Chondrocyte (in vitro differentiated cells): ENCODE results near the gene EFNA1. TPM values are rescaled to one million over a fixed set of nuclear protein-coding genes. Genes with fewer than 3 reads are reported as not detected.

Experiments used
- DNase-seq: peaks from one replicate; pipeline ENCODE4 v3.0.0; 2021; ENCODE audit warnings: mixed read lengths, low spot score
- H3K27ac Mint-ChIP-seq: one replicate; pipeline ENCODE4 v1.8.0; 2021; ENCODE audit warnings: mild to moderate bottlenecking, moderate library complexity, mixed read lengths; ENCODE audit not compliant: unreplicated experiment
- H3K27me3 Mint-ChIP-seq: 2 replicates; pipeline ENCODE4 v1.8.0; 2021; ENCODE audit warnings: low read depth, mixed read lengths
- H3K36me3 Mint-ChIP-seq: 2 replicates; pipeline ENCODE4 v1.8.0; 2021; ENCODE audit warnings: low read depth, mixed read lengths
- H3K4me1 Mint-ChIP-seq: 2 replicates; pipeline ENCODE4 v1.8.0; 2021; ENCODE audit warnings: low read depth, mild to moderate bottlenecking, mixed read lengths
- H3K4me3 Mint-ChIP-seq: one replicate; pipeline ENCODE4 v1.8.0; 2021; ENCODE audit warnings: mild to moderate bottlenecking, moderate library complexity, mixed read lengths; ENCODE audit not compliant: unreplicated experiment
- H3K9me3 Mint-ChIP-seq: 2 replicates; pipeline ENCODE4 v1.8.0; 2021; ENCODE audit warnings: low read depth, mixed read lengths
- CTCF ChIP-seq: fragments of 200-600 bp; sonication (generic); IDR thresholded peaks from 2 replicates; pipeline ENCODE4 v1.5.0; 2021; ENCODE audit warnings: antibody characterized with exemption, mild to moderate bottlenecking, moderate library complexity
- total RNA-seq: library from RNA; stranded (reverse); gene quantifications from 3 replicates; pipeline ENCODE4 v1.2.1, GENCODE V29; 2021

Gene EFNA1
- total RNA-seq, 1 donor from 2014 or later, result 12.6 TPM

DNA sequence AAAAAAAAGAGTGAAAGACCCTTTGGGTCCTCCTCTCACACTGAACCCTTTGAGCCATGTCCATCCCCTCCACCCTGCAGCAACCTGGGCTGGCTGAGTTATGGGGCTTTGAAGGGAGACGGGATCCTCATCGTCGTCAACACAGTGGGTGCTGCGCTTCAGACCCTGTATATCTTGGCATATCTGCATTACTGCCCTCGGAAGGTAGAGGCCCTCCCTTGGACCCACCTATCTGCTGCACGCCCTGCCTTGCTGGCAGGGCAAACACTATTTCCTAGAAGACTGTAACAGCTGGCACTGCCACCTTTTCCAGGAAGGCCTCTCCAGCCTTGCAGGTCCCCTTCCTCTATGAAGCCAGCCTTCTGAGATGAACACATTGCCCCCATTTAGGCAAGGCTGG is 9.1 kb downstream of the EFNA1 start:
- Mint-ChIP-seq H3K27me3 (no peaks in the 10 kb centered on the region), H3K4me3 (peak overlapping the region; percentile 100), H3K36me3 (peaks cover 8% of the 10 kb centered on the region), H3K9me3 (no peaks in the 10 kb centered on the region), H3K4me1 (peaks cover 52% of the 10 kb centered on the region), H3K27ac (peak overlapping the region; percentile 98)
- no peak for TF ChIP-seq CTCF
- DNase-seq, result no peak

DNA sequence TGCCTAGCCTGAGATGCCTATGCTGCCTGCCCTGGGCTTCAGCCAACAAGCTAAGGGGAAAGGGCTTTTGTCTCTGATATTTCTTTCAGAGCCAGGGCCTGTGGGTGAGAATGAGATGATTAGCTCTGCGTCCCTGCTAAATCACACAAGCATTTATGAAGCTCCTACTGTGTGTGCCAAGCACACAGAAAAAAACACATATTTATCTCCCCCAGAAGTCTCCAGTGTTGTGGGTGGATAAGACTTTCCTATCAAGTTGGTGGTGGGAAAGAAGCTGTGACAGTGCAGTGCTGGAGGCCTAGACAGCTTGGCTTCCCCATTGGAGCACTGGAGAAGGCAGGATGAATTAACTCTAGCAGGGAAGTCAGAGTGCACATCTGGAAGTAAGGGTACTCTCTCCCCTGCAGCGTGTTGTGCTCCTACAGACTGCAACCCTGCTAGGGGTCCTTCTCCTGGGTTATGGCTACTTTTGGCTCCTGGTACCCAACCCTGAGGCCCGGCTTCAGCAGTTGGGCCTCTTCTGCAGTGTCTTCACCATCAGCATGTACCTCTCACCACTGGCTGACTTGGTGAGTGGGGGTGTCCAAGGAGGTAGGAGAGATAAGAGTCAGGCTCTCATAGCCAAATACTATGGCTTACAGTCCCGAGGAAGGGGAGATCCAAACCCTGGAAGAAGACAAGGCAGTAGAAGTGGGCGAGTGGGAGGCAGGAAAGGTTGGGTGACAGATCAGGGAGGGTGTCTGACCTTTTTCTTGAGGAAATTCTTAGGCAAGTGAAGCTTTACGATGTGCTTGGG is 9.7 kb downstream of the EFNA1 start:
- Mint-ChIP-seq H3K27ac (peak overlapping the region; percentile 98), H3K4me1 (peaks cover 49% of the 10 kb centered on the region), H3K4me3 (peak overlapping the region; percentile 100), H3K36me3 (peaks cover 6% of the 10 kb centered on the region), H3K9me3 (no peaks in the 10 kb centered on the region), H3K27me3 (no peaks in the 10 kb centered on the region)
- DNase-seq, result no peak
- no peak for TF ChIP-seq CTCF

DNA sequence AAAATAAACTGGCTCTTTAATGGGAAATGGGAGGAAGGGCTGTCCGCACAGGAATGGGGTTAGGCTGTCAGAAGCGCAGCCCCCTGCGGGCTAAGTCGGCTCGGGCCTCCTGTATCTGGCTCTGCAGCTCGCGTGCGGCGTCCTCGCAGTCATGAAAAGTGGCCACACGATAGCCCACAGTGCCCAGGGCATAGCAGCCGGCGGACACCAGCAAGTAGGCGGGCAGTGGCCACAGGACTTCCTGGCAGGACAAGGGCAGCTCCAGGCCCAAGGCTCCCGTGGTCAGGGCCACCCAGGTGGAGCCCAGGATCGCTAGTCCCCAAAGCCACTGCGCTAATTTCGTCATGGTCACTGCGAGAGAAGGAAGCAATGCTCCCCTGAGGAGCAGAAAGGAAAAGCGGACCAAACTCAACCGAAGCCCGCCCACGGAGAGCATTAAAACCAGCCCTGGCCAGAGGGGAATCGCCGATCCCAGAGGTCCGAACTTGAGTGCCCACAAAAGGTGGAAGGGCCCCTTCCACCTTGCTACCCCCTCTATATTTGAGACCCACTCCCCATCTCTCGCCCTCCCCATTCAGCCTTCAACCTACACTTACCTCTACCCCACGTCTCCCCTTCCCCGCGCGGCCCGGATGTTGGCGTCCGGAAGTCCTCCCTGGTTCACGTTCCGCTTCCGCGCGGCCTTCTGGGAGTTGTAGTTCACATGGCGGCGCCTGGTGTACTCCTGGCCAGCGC is 12.4 kb downstream of the EFNA1 start, which contains the start of gene DPM3:
DPM3 (minus strand) TSS at position 637 of the 735 bp plus-strand sequence; CDS start at position 346, 291 bp downstream.
- H3K27ac Mint-ChIP-seq, result peak within 1 kb of the TSS; percentile 99
- DNase-seq, result peak; percentile 96
- peaks cover 2% of the 10 kb centered on the region for H3K36me3 Mint-ChIP-seq
- TF ChIP-seq CTCF, result no peak
- H3K4me1 Mint-ChIP-seq, result peaks cover 43% of the 10 kb centered on the region
- H3K27me3 Mint-ChIP-seq, result no peaks in the 10 kb centered on the region
- H3K4me3 Mint-ChIP-seq, result peak within 1 kb of the TSS; percentile 99
- no peaks in the 10 kb centered on the region for H3K9me3 Mint-ChIP-seq

DNA sequence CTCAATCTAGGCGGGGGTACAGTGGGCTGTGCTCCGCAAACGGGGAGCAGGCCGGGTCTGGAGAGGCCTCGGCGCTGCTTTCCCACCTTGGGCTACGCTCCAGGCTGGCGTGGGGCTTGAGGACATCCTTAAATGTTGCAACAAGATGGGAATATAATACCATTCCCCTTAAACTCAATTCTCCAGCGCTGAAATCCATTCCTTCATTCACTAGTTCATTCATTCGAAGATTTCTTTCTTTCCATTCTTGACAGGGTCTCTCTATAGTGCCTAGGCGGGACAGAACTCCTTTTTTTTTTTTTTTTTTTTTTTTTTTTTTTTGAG is 12.9 kb downstream of the EFNA1 start:
- H3K36me3 Mint-ChIP-seq, result peaks cover 2% of the 10 kb centered on the region

More for the DNA sequence above, 12.9 kb downstream of the EFNA1 start:
- TF ChIP-seq CTCF, result no peak
- peak overlapping the region; percentile 99 for H3K4me3 Mint-ChIP-seq
- H3K27ac Mint-ChIP-seq, result peak overlapping the region; percentile 99
- H3K4me1 Mint-ChIP-seq, result peaks cover 40% of the 10 kb centered on the region
- H3K27me3 Mint-ChIP-seq, result peaks cover 2% of the 10 kb centered on the region
- H3K9me3 Mint-ChIP-seq, result no peaks in the 10 kb centered on the region
- DNase-seq, result no peak
